NT2/D1 (cell line): ENCODE data around the gene SPPL2C.

Experiments
- SUZ12 ChIP-seq: IDR thresholded peaks from 2 replicates; pipeline ENCODE4 v1.6.1; 2011; ENCODE audit not compliant: insufficient read length, insufficient read depth; ENCODE audit errors: extremely low read depth
- YY1 ChIP-seq: IDR thresholded peaks from 2 replicates; pipeline ENCODE4 v1.6.1; 2011; ENCODE audit not compliant: insufficient read length, insufficient read depth

- TF ChIP-seq SUZ12 (no peak), YY1 (no peak)
Observed at GRCh38 chr17:45895304-45895968, 50.8 kb downstream of the SPPL2C start.
